ENCODE results near the gene COL4A4. TPM values are rescaled to one million over a fixed set of nuclear protein-coding genes. Genes with fewer than 3 reads are reported as not detected.

Gene COL4A4
- total RNA-seq: not detected in 2 replicates
- not detected in 2 replicates for polyA plus RNA-seq
- not detected in 2 replicates for polyA plus RNA-seq (2011; cell fraction: cytosol; rRNA removed)
- not detected in 2 replicates for polyA plus RNA-seq (2011; cell fraction: nucleus; rRNA removed)
- polyA plus RNA-seq (2012): not detected in 2 replicates
- polyA minus RNA-seq: not detected in 2 replicates
- polyA minus RNA-seq (2011; cell fraction: cytosol; rRNA and poly(A)+ RNA removed): 2.4 TPM
- polyA minus RNA-seq (2011; cell fraction: nucleus; rRNA and poly(A)+ RNA removed): 0.05 TPM in 1 of 2 replicates, not detected in the other
- Bru-seq, nascent RNA: percentile 6 among the genes with signal in this experiment
- BruChase-seq, experiment 1, labeled RNA remaining after a 6-hour chase: percentile 4 among the genes with signal in this experiment
- percentile 3 among the genes with signal in this experiment for BruChase-seq, experiment 2, labeled RNA remaining after a 2-hour chase
- long read RNA-seq: 0 reads

- no peaks in the 10 kb centered on the region for H3K9me1 ChIP-seq (replicated peaks; ENCODE audit: control insufficient read depth, extremely low read depth, insufficient read depth, low read length)
- no peak within 1 kb of the TSS for H3K4me3 ChIP-seq (replicated peaks in 1 of 3; ENCODE audit: insufficient read depth in 1 of 3, low read depth in 1 of 3, low read length in 3 of 3)
- H3K27me3 ChIP-seq (ENCODE audit: control insufficient read depth in 2 of 2, insufficient read depth in 2 of 2, low read length in 2 of 2): peaks cover 13 to 25% of the 10 kb centered on the region in 2 experiments
- intact Hi-C loops (cut with micrococcal nuclease): no loop called here
- no peaks in the 10 kb centered on the region for H3K79me2 ChIP-seq (ENCODE audit: control insufficient read depth, insufficient read depth, low read length)
- FAIRE-seq: no peak
- H3K9me3 ChIP-seq (replicated peaks; ENCODE audit: control insufficient read depth, insufficient read depth, low read length): no peaks in the 10 kb centered on the region
- DNase-seq (ENCODE audit: low read depth, low spot score): no peak
- ChIA-PET POLR2A (no interaction called here), CTCF (no interaction called here)
- dilution Hi-C loops (cut with MboI; ENCODE audit: extremely low pct_ligation_motif_present, low sequenced_read_pairs): no loop called here
- H2AFZ ChIP-seq (ENCODE audit: low read depth, low read length): no peak within 1 kb of the TSS
- TF ChIP-seq EZH2 (IDR thresholded peaks at IDR 0.05; ENCODE audit: borderline replicate concordance, low read depth, low read length, severe bottlenecking): peak; percentile 17
- TF ChIP-seq POLR2A (IDR thresholded peaks at IDR 0.05; ENCODE audit: low read depth, low read length): no peak
- TF ChIP-seq MYC (IDR thresholded peaks at IDR 0.05; ENCODE audit: low read depth, low read length): no peak
- no peaks in the 10 kb centered on the region for H4K20me1 ChIP-seq (replicated peaks; ENCODE audit: control insufficient read depth, extremely low read depth, insufficient read depth, low read length)
- H3K4me2 ChIP-seq (ENCODE audit: insufficient read depth, low read length): no peak within 1 kb of the TSS
- no peaks in the 10 kb centered on the region for H3K36me3 ChIP-seq (ENCODE audit: control insufficient read depth in 2 of 2, extremely low read depth in 1 of 2, insufficient read depth in 2 of 2, low read length in 2 of 2)
- H3K27ac ChIP-seq (ENCODE audit: insufficient read depth, low read depth, low read length): no peak within 1 kb of the TSS
- no peaks in the 10 kb centered on the region for H3K4me1 ChIP-seq (ENCODE audit: control insufficient read depth, extremely low read depth, insufficient read depth, low read length)
- no peak within 1 kb of the TSS for H3K9ac ChIP-seq (replicated peaks; ENCODE audit: extremely low read depth, insufficient read depth, low read length)
- no TSS peak for BruUV-seq (replicated peaks)
These were observed at the start of gene COL4A4, which contains the start of gene COL4A3 for GRCh38 chr2:227163998-227164762. COL4A4 (minus strand) TSS chr2:227164205; CDS start chr2:227147483, 16,722 bp downstream. COL4A3 (plus strand) TSS chr2:227164624; CDS start chr2:227164727, 103 bp downstream.

GRCh38 chr2:227207573-227207972 lies 43.6 kb upstream of the COL4A4 start:
- Histone ChIP-seq H3K4me2 (ENCODE audit: insufficient read depth, low read length) (no peak overlapping the region), H3K9me3 (replicated peaks; ENCODE audit: control insufficient read depth, insufficient read depth, low read length) (no peaks in the 10 kb centered on the region), H3K36me3 (ENCODE audit: control insufficient read depth in 2 of 2, extremely low read depth in 1 of 2, insufficient read depth in 2 of 2, low read length in 2 of 2) (no peaks in the 10 kb centered on the region), H3K4me1 (ENCODE audit: control insufficient read depth, extremely low read depth, insufficient read depth, low read length) (no peaks in the 10 kb centered on the region), H3K9me1 (replicated peaks; ENCODE audit: control insufficient read depth, extremely low read depth, insufficient read depth, low read length) (no peaks in the 10 kb centered on the region), H4K20me1 (replicated peaks; ENCODE audit: control insufficient read depth, extremely low read depth, insufficient read depth, low read length) (no peaks in the 10 kb centered on the region), H3K79me2 (ENCODE audit: control insufficient read depth, insufficient read depth, low read length) (no peaks in the 10 kb centered on the region), H3K9ac (replicated peaks; ENCODE audit: extremely low read depth, insufficient read depth, low read length) (no peak overlapping the region), H3K4me3 (replicated peaks in 1 of 3; ENCODE audit: insufficient read depth in 1 of 3, low read depth in 1 of 3, low read length in 3 of 3) (no peak overlapping the region), H2AFZ (ENCODE audit: low read depth, low read length) (no peak overlapping the region), H3K27ac (ENCODE audit: insufficient read depth, low read depth, low read length) (no peak overlapping the region), H3K27me3 (ENCODE audit: control insufficient read depth in 2 of 2, insufficient read depth in 2 of 2, low read length in 2 of 2) (no peaks in the 10 kb centered on the region)
- BruUV-seq (replicated peaks): no TSS peak
- intact Hi-C loops (cut with micrococcal nuclease) (no loop called here), dilution Hi-C loops (cut with MboI; ENCODE audit: extremely low pct_ligation_motif_present, low sequenced_read_pairs) (no loop called here)
- TF ChIP-seq POLR2AphosphoS5 (IDR thresholded peaks at IDR 0.05; ENCODE audit: insufficient read depth, low read depth, low read length) (no peak), MYC (IDR thresholded peaks at IDR 0.05; ENCODE audit: low read depth, low read length) (no peak), FOS (IDR thresholded peaks at IDR 0.05; ENCODE audit: borderline replicate concordance, insufficient read depth, low read length) (no peak), GATA2 (IDR thresholded peaks at IDR 0.05; ENCODE audit: insufficient read depth, insufficient read length, low read depth, low read length) (no peak), EZH2 (IDR thresholded peaks at IDR 0.05; ENCODE audit: borderline replicate concordance, low read depth, low read length, severe bottlenecking) (no peak), MAX (IDR thresholded peaks at IDR 0.05; ENCODE audit: insufficient read depth, insufficient read length) (no peak), POLR2A (IDR thresholded peaks at IDR 0.05; ENCODE audit: low read depth, low read length) (no peak), JUN (IDR thresholded peaks at IDR 0.05; ENCODE audit: borderline replicate concordance, insufficient read depth, insufficient read length, low read depth) (no peak), CTCF (IDR thresholded peaks at IDR 0.05; ENCODE audit: extremely low read depth in 1 of 2, insufficient read depth in 1 of 2, low read depth in 1 of 2, low read length in 2 of 2) (no peak)
- ChIA-PET POLR2A (no interaction called here), CTCF (no interaction called here)
- no peak for DNase-seq (ENCODE audit: low read depth, low spot score)
- FAIRE-seq: no peak
